ENCODE measurements around the gene MCM3AP.

- TF ChIP-seq TAF1 (conservative IDR thresholded peaks at IDR 0.05) = no peak
- TF ChIP-seq, protein P1, sequence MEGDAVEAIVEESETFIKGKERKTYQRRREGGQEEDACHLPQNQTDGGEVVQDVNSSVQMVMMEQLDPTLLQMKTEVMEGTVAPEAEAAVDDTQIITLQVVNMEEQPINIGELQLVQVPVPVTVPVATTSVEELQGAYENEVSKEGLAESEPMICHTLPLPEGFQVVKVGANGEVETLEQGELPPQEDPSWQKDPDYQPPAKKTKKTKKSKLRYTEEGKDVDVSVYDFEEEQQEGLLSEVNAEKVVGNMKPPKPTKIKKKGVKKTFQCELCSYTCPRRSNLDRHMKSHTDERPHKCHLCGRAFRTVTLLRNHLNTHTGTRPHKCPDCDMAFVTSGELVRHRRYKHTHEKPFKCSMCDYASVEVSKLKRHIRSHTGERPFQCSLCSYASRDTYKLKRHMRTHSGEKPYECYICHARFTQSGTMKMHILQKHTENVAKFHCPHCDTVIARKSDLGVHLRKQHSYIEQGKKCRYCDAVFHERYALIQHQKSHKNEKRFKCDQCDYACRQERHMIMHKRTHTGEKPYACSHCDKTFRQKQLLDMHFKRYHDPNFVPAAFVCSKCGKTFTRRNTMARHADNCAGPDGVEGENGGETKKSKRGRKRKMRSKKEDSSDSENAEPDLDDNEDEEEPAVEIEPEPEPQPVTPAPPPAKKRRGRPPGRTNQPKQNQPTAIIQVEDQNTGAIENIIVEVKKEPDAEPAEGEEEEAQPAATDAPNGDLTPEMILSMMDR (IDR thresholded peaks at IDR 0.05; ENCODE audit: low read depth, low read length, missing input control) = no peak
- TF ChIP-seq, protein P2, sequence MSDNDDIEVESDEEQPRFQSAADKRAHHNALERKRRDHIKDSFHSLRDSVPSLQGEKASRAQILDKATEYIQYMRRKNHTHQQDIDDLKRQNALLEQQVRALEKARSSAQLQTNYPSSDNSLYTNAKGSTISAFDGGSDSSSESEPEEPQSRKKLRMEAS (IDR thresholded peaks at IDR 0.05) = no peak
- no peak for TF ChIP-seq YY1 (IDR thresholded peaks at IDR 0.05)
- TF ChIP-seq SP1 (IDR thresholded peaks at IDR 0.05) = no peak
- no peak for TF ChIP-seq REST (IDR thresholded peaks at IDR 0.05)
- TF ChIP-seq JUND (IDR thresholded peaks at IDR 0.05) = no peak
- no peak for TF ChIP-seq GABPA (IDR thresholded peaks at IDR 0.05 in 1 of 2, conservative IDR thresholded peaks at IDR 0.05 in 1 of 2)
- TF ChIP-seq, protein P3, sequence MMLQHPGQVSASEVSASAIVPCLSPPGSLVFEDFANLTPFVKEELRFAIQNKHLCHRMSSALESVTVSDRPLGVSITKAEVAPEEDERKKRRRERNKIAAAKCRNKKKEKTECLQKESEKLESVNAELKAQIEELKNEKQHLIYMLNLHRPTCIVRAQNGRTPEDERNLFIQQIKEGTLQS (IDR thresholded peaks at IDR 0.05) = no peak
- TF ChIP-seq RXRA (IDR thresholded peaks at IDR 0.05) = no peak
- no peak for TF ChIP-seq FOXA1 (IDR thresholded peaks at IDR 0.05)
These were observed 20.7 kb downstream of the MCM3AP start for GRCh38 chr21:46264690-46265144.

Data from liver (tissue), 3 donors.